ENCODE data around the gene SEMA7A. TPM values are rescaled to one million over a fixed set of nuclear protein-coding genes. Genes with fewer than 3 reads are reported as not detected.

SEMA7A gene
- total and polyA plus RNA-seq, 11 donors, result 0.53 to 7.5 (median 1.8) TPM

GRCh38 chr15:74403588-74403919, 30.2 kb downstream of the SEMA7A start:
- no peak for TF ChIP-seq CTCF (IDR thresholded peaks at IDR 0.05)
- no peak for TF ChIP-seq POLR2A (IDR thresholded peaks at IDR 0.05)
- ATAC-seq (peak in 1 of 4 donors; percentile 15), DNase-seq (no peak)
- Histone ChIP-seq H3K4me3 (no peak overlapping the region), H3K27ac (peak overlapping the region in 1 of 12 donors; percentile 63), H3K9me3 (no peaks in the 10 kb centered on the region), H3K27me3 (no peaks in the 10 kb centered on the region), H3K36me3 (no peaks in the 10 kb centered on the region), H3K4me1 (peaks cover 0 to 48% (median 10%) of the 10 kb centered on the region in 12 donors)
- intact Hi-C loops (cut with DNase I), result no loop called here
- WGBS, 4 donors, result 76 to 83% (median 79%) methylated on average over 7 to 10 of the region's 10 CpGs

GRCh38 chr15:74402873-74403587, 30.7 kb downstream of the SEMA7A start:
- intact Hi-C loops (cut with DNase I), result no loop called here
- no peaks in the 10 kb centered on the region for H3K9me3 ChIP-seq
- H3K27me3 ChIP-seq, result no peaks in the 10 kb centered on the region
- WGBS, 4 donors, result 55 to 78% (median 60%) methylated on average over 8 to 13 of the region's 13 CpGs
- DNase-seq (no peak), ATAC-seq (peak in 3 of 4 donors; percentile 33 to 64 (median 37))
- no peak overlapping the region for H3K4me3 ChIP-seq
- TF ChIP-seq POLR2A (IDR thresholded peaks at IDR 0.05) (no peak), CTCF (IDR thresholded peaks at IDR 0.05) (no peak)
- no peaks in the 10 kb centered on the region for H3K36me3 ChIP-seq
- H3K27ac ChIP-seq, result peak overlapping the region in 1 of 12 donors; percentile 63
- H3K4me1 ChIP-seq, result peaks cover 0 to 48% (median 10%) of the 10 kb centered on the region in 12 donors

- WGBS, 4 donors, result 86 to 94% (median 89%) methylated on average over 1 to 5 of the region's 5 CpGs
- H3K36me3 ChIP-seq, result no peaks in the 10 kb centered on the region
- intact Hi-C loops (cut with DNase I), result no loop called here
- DNase-seq (no peak), ATAC-seq (no peak)
- H3K9me3 ChIP-seq, result no peaks in the 10 kb centered on the region
- H3K4me1 ChIP-seq, result peaks cover 0 to 48% (median 10%) of the 10 kb centered on the region in 12 donors
- no peak overlapping the region for H3K4me3 ChIP-seq
- H3K27me3 ChIP-seq, result no peaks in the 10 kb centered on the region
- H3K27ac ChIP-seq, result peak overlapping the region in 1 of 12 donors; percentile 63
- TF ChIP-seq POLR2A (IDR thresholded peaks at IDR 0.05) (no peak), CTCF (IDR thresholded peaks at IDR 0.05) (no peak)
Measured at GRCh38 chr15:74402337-74402841, 31.4 kb downstream of the SEMA7A start.

- DNase-seq, result no peak
Measured at GRCh38 chr15:74400915-74401757, 32.6 kb downstream of the SEMA7A start.

More at GRCh38 chr15:74400915-74401757, 32.6 kb downstream of the SEMA7A start:
- ATAC-seq, result no peak
- Histone ChIP-seq H3K27ac (no peak overlapping the region), H3K9me3 (no peaks in the 10 kb centered on the region), H3K36me3 (no peaks in the 10 kb centered on the region), H3K4me1 (peaks cover 0 to 52% (median 10%) of the 10 kb centered on the region in 12 donors), H3K27me3 (no peaks in the 10 kb centered on the region), H3K4me3 (no peak overlapping the region)
- intact Hi-C loops (cut with DNase I), result no loop called here
- no peak for TF ChIP-seq CTCF (IDR thresholded peaks at IDR 0.05)
- TF ChIP-seq POLR2A (IDR thresholded peaks at IDR 0.05), result no peak
- whole genome bisulfite sequencing, 4 donors, result 68 to 80% (median 75%) methylated on average over 8 to 11 of the region's 11 CpGs
